HG03196 (cell line): Measurements from ENCODE around the gene PTPN18.
"Not testable (repeated sequence)": the region's sequence is repeated elsewhere in the genome, so short reads cannot be mapped to it uniquely, and the experiment has no call there.

ENCODE experiments used
- ATAC-seq: cut with Tn5 transposase; IDR thresholded peaks from one replicate; pipeline ENCODE4 v1.9.1; 2021; ENCODE audit not compliant: unreplicated experiment

PTPN18 gene

GRCh38 chr2:130380096-130380934, 24.5 kb downstream of the PTPN18 start:
- no peak for ATAC-seq

GRCh38 chr2:130381145-130381544, 25.3 kb downstream of the PTPN18 start:
- no peak for ATAC-seq

GRCh38 chr2:130381619-130382018, 25.8 kb downstream of the PTPN18 start:
- no peak for ATAC-seq

GRCh38 chr2:130382313-130382917, 26.6 kb downstream of the PTPN18 start:
- ATAC-seq = no peak

GRCh38 chr2:130385709-130386108, 29.9 kb downstream of the PTPN18 start:
- ATAC-seq = no peak

GRCh38 chr2:130387071-130387400, 31.2 kb downstream of the PTPN18 start:
- ATAC-seq = no peak

GRCh38 chr2:130387804-130388203, 31.9 kb downstream of the PTPN18 start:
- ATAC-seq = no peak

- no peak for ATAC-seq
Measured at GRCh38 chr2:130388221-130388907, 32.5 kb downstream of the PTPN18 start.

- ATAC-seq = no peak
Measured at GRCh38 chr2:130389358-130389757, 33.5 kb downstream of the PTPN18 start.

- ATAC-seq = no peak
Measured at GRCh38 chr2:130389783-130390182, 33.9 kb downstream of the PTPN18 start.

GRCh38 chr2:130390460-130391057, 34.7 kb downstream of the PTPN18 start:
- ATAC-seq = peak; percentile 8

GRCh38 chr2:130391058-130391871, 35.4 kb downstream of the PTPN18 start:
- ATAC-seq = peak; percentile 88

GRCh38 chr2:130391872-130392670, 36.2 kb downstream of the PTPN18 start:
- ATAC-seq = no peak

- no peak for ATAC-seq
Measured at GRCh38 chr2:130393318-130393910, 37.6 kb downstream of the PTPN18 start.

GRCh38 chr2:130406280-130406679, 50.4 kb downstream of the PTPN18 start:
- ATAC-seq = not testable (repeated sequence)

- not testable (repeated sequence) for ATAC-seq
Measured at GRCh38 chr2:130416693-130417092, 60.8 kb downstream of the PTPN18 start.

GRCh38 chr2:130418845-130419244, 63.0 kb downstream of the PTPN18 start:
- ATAC-seq = not testable (repeated sequence)
